ELF-1 (cell line): ENCODE measurements around the gene MAB21L3.
A peak's percentile ranks its signal among the peaks of the same experiment; 100 is the strongest.

Experiments used
- DNase-seq: peaks from one replicate; pipeline ENCODE4 v3.0.0-alpha.2; 2016; ENCODE audit warnings: low read depth, low spot score

The MAB21L3 gene

DNA sequence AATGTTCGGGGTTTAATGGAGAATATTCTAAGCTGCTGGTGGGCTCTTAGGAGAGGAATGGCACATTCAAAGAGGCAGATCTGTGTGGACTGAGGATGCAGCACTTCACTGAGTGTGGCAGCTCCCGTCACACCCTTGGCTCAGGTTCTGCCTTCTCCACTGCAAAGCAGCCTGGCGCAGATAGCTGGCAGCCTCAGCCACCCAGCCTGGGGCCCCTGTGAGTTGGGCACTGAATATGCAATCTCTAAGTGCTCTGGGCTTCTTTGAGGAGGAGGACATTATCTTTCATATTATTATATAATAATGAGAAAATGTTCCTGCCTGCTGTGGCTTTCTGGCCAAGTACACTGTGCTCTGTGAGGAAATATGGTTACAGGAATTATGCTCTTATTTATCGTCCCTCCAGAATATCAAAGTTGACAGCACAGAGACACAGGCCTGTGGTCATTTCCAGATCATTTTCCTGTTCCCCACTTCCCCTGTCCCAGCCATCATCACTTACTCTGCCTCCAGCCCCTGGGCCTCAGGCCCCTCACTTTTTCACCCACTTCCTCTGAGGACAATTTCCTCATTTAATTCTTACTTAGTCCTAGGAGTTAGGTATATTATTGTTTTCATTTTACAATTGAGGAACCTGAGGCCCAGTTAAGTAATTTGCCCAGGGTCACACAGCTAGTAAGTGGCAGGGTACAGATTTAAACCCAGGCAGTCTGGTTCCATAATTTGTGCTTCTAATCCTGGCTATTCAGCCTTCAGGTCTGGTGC is 53.6 kb downstream of the MAB21L3 start:
- no peak for DNase-seq

- DNase-seq: no peak
Measured at GRCh38 chr1:116165572-116165971, 54.4 kb downstream of the MAB21L3 start.

- no peak for DNase-seq
Measured at GRCh38 chr1:116166011-116166571, 54.9 kb downstream of the MAB21L3 start.

GRCh38 chr1:116166655-116167054 is 55.5 kb downstream of the MAB21L3 start:
- no peak for DNase-seq

GRCh38 chr1:116167625-116168276 is 56.6 kb downstream of the MAB21L3 start:
- peak; percentile 61 for DNase-seq

- DNase-seq: peak; percentile 77
Measured at GRCh38 chr1:116168277-116169032, 57.3 kb downstream of the MAB21L3 start.

DNA sequence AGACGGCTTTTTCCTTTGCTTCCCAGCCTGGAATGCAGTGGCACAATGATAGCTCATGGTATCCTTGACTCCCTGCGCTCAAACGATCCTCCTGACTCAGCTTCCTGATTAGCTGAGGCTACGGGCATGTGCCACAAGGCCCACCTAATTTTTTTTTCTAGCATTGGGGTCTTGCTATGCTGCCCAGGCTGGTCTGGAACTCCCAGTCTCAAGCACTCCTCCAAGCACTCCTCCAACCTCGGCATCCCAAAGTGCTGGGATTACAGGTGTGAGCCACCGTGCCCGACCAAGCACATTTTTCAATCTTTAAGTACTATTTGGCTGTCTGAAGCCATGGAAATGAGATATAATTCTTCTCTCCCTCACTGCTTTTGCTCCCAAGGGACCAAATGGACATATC is 58.7 kb downstream of the MAB21L3 start:
- DNase-seq: no peak

DNA sequence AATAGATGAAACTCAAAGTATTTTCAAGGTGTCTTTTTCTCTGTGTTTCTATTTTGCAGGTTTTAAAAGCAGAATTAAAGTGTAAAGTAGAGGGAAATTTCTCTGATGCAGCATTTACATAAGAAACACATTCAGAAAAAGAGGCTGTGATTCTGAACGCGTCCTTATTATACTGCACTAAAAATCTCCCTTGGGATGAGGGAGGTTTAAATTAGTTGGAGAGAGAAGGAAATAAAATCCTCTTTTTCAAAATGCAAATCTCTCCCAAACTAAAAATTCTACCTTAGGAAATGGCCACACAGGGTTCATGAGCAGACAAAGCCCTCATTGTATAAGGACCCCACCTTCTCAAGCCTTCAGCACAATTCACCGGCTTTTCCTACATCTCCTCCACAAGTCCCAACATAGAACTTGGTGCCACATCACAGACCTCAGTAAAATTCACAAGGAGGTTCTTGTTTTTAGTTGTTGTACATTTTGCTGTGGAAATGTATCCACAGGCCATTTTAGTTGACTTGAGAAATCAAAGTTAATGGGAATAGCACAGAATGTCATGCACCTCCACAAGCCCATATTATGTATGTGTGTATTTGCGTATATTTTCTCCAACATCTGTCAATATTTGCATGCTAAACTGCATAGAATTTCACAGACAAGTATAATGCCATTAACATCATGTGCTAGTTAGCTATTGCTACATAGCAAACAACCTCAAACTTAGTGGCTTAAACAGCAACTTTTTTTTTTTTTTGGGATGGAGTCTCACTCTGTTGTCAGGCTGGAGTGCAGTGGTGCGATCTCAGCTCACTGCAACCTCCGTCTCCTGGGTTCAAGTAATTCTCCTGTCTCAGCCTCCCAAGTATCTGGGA is 59.8 kb downstream of the MAB21L3 start:
- no peak for DNase-seq

GRCh38 chr1:116172666-116173065 is 61.5 kb downstream of the MAB21L3 start:
- DNase-seq: peak; percentile 40

DNA sequence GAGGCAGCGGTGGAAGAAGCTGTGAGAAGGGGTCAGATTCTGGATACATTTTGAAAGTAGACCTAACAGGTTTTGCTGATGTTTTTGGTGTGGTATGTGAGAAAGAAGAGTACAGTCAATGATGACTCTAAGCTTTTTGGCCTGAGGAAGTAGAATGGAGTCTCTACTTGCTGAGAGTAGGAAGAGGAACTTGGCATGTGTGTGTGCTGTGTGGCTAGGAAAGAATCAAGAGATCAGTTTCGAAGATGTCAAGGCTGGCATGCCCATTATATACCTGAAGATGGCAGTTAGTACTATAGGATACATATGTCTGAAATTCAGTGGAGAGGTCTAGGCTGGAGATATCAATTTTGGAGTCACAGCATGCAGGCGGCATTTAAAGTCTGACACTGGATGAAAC is 64.4 kb downstream of the MAB21L3 start:
- DNase-seq: no peak

DNA sequence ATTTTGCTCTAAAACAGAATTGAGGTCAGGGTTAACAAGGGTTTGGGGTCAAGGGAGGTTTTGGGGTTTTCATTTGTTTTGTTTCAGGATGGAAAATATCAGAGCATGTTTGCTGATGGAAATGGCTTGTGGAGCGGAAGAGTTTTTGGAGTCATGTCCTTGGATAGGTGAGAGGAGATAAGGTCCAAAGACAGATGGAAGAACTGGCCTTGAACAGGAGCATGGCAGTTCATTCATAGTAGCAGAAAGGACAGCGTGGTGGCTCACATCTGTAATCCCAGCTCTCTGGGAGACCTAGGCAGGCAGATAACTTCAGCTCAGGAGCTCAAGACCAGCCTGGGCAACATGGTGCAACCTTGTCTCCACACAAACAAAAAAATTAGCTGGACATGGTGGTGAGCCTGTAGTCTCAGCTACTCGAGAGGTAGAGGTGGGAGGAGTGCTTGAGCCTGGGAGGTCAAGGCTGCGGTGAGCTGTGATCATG is 65.1 kb downstream of the MAB21L3 start:
- no peak for DNase-seq

GRCh38 chr1:116177861-116178260 is 66.7 kb downstream of the MAB21L3 start:
- DNase-seq: no peak

- DNase-seq: no peak
Measured at GRCh38 chr1:116178837-116179236, 67.6 kb downstream of the MAB21L3 start.

- DNase-seq: no peak
Measured at GRCh38 chr1:116179419-116179818, 68.2 kb downstream of the MAB21L3 start.

GRCh38 chr1:116179964-116180363 is 68.8 kb downstream of the MAB21L3 start:
- DNase-seq: no peak

GRCh38 chr1:116182019-116182714 is 71.0 kb downstream of the MAB21L3 start:
- DNase-seq: peak; percentile 21
